ENCODE results near the gene TRAIP.
"Not testable (repeated sequence)": the region's sequence is repeated elsewhere in the genome, so short reads cannot be mapped to it uniquely, and the experiment has no call there.

Gene TRAIP

GRCh38 chr3:49790626-49791411, 65.5 kb downstream of the TRAIP start:
- DNase-seq, result no peak

DNA sequence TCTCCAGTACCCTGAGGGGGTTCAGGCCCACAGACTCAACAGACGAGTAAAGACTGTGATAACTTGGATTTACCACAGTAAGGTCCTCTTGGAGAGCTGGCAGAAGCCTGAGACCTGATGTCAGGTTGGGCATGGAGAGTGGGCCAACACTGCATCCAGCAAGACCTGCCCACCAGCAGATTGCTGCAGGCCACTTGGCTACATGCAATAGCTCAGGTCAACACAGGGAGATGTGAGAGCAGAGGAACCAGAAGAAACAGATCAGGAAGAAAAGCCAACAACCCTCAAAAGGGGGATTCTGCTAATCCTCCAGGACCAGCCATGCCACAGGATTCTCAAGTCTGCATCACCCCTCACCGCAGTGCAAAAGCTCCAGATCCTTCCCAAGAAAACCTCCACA, 68.3 kb downstream of the TRAIP start:
- no peak for DNase-seq

DNA sequence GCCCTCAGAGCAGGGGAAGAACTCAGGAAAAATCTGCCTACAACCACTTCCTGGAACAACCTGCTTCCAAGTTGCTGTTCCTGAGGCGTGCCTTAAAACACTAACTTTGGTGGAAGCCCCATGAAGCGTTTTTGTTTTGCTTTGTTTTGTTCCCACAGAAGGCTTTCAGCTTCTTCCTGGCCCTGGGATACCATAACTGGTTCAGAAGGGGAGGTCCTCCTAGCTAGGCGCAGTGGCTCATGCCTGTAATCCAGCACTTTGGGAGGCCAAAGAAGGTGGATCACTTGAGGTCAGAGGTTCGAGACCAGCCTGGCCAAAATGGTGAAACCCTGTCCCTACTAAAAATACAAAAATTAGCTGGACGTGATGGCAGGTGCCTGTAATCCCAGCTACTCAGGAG, 68.8 kb downstream of the TRAIP start:
- no peak for DNase-seq

GRCh38 chr3:49787182-49787464, 69.2 kb downstream of the TRAIP start:
- DNase-seq, result no peak

DNA sequence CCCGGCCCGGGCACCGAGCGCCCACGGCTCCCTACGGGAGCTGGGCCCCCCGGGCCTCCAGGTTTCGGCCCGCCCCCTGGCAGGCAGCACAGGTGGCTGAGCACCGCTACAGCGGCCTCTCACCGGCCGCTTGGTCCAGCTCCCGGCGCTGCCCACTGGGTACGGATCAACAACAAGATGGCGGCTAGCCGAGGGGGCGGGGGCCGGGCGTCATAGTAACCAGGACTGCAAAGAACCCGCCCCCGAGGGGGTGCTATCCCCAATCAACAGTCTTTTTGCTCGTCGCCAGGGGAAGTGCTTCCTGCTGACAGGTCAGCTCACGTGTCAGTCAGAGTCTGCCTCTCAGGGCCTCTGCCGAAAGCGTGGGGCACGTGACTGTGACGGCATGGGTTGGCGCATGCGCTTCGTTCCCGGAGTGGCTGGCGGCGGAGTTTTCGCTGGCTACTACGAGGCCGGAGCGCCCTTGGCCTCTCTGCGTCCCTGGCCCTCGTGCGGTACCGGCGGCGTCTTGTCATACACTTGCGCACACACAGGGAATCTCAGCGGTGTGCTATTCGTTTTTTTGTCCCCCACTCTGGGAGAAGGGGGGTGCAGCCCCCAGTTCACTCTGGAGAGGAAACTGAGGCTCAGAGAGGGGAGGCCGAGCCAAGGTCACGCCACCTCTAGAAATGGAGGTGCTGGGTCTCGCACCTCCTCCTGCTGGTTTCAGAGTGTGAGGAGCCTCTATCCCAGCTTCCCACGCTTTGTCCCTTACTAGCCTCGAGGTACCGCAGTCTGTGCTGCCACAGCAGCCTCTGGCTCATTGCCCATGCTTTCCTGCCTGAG, 69.8 kb downstream of the TRAIP start, which contains the start of gene IP6K1:
Gene IP6K1 (minus strand): TSS at position 186 of the 825 bp plus-strand sequence. CDS start 38,502 bp downstream, outside the sequence.
- peak; percentile 100 for DNase-seq

- DNase-seq, result no peak
Measured at GRCh38 chr3:49785565-49786356, 70.6 kb downstream of the TRAIP start.

DNA sequence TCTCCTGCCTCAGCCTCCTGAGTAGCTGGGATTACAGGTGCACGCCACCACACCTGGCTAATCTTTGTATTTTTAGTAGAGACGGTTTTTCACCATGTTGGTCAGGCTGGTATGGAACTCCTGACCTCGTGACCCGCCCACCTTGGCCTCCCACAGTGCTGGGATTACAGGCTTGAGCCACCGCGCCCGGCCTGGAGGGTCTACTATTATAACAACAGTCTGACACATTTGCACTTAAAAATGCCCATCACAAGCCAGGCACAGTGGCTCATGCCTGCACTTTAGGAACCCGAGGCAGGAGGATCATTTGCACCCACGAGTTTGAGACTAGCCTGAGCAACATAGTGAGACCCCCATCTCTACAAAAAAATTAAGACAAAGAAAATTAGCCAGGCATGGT, 74.1 kb downstream of the TRAIP start:
- DNase-seq, result not testable (repeated sequence)

DNA sequence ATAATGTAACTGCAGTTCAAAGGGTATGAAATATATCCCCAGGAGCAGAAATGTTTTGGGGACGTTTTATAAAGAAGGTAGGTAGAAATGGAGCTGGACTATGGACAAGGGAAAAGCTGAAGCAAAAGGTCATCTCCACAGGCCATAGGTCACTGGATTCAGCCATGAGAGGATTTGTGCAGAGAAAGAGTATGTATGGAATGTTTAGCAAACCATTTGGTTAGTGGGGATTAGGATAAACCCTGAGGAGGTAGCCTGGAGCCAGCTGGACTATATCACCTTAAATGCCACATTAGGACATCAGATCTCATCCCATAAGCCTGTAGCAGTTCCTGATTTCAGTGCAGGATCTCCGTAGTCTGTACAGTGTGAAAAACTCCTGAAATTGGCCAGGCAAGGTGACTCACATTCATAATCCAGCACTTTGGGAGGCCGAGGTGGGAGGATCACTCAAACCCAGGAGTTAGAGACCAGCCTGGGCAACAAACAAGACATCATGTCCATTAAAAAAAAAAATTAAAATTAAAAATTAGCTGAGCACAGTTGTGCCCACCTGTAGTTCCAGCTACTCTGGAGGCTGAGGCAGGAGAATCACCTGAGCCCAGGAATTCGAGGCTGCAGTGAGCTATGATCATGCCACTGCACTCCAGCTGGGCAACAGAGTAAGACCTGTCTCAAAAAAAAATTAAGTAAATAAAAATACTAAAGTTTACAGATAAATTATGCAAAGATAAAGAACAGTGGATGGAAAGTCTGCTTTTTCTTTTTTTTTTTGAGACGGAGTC, 74.8 kb downstream of the TRAIP start:
- DNase-seq, result no peak

DNA sequence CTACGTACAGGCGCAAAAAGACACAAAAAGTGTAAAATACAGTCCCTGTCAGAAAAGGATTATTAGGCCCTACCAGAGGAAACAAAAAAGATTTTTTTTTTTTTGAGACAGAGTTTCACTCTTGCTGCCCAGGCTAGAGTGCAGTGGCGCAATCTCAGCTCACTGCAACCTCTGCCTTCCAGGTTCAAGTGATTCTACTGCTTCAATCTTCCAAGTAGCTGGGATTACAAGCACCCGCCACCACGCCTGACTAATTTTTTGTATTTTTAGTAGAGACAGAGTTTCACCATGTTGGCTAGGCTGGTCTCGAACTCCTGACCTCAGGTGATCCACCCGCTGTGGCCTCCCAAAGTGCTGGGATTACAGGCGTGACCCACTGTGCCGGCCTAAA, 75.4 kb downstream of the TRAIP start:
- not testable (repeated sequence) for DNase-seq

- DNase-seq, result no peak
Measured at GRCh38 chr3:49780080-49780974, 76.0 kb downstream of the TRAIP start.

DNA sequence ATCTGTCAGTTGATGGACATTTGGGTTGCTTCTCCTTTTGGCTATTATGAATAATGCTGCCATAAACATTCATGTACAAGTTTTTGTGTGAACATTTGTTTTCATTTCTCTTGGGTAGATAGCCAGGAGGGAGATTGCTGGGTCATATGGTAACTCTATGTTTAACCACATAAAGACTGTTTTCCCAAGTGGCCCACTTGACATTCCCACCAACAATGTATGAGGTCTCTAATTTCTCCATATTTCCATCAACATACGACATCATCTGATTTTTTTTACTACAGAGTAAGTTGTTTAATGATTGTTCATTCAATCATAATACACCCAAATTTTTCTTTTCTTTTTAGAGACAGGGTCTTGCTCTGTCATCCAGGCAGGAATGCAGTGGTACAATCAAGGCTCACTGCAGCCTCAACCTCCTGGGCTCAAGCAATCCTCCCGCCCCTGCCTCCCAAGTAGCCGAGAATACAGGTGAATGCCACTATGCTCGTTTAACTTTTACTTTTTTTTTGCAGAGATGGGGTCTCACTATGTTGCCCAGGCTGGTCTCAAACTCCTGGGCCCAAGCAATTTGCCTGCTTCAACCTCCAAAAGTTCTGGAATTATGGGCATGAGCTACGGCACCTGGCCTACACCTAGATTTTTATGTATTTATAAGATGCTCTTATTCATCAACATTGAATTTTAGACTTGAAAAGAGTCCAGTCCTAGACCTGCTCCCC, 76.8 kb downstream of the TRAIP start:
- DNase-seq, result no peak
